Esophagus squamous epithelium (tissue), 4 donors: Measurements from ENCODE around the gene PPFIA2.

ENCODE experiments used
- POLR2A ChIP-seq, 4 donors: fragments of 450-650 bp; IDR thresholded peaks; one replicate each; pipeline ENCODE4 v1.6.1; 2017; ENCODE audit warnings: antibody characterized with exemption in 4 of 4, mild to moderate bottlenecking in 4 of 4, moderate library complexity in 3 of 4
- TF ChIP-seq, protein P1 (sequence below), 6 experiments: fragments of 450-650 bp in 4 of 6; fragments of 200-600 bp in 2 of 6; sonication (generic) in 2 of 6; IDR thresholded peaks; one replicate each; pipeline ENCODE4 v1.5.1; 2016 to 2019; ENCODE audit warnings: antibody characterized with exemption in 6 of 6, mild to moderate bottlenecking in 4 of 6, moderate library complexity in 4 of 6

DNA sequence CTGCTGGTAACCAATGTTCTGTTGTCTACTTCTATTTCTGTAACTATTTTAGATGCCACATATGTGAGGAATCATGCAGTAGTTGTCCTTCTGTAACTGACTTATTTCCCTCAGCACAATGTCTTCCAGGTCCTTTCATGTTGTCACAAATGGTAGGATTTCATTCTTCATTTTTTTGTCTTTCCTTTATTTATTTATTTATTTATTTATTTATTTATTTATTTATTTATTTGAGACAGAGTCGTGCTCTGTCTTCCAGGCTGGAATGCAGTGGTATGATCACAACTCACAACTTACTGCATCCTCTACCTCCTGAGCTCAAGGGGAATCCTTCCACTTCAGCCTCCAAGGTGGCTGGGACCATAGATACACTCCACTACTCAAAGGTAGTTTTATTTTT is 288.2 kb downstream of the PPFIA2 start:
- TF ChIP-seq, protein P1, sequence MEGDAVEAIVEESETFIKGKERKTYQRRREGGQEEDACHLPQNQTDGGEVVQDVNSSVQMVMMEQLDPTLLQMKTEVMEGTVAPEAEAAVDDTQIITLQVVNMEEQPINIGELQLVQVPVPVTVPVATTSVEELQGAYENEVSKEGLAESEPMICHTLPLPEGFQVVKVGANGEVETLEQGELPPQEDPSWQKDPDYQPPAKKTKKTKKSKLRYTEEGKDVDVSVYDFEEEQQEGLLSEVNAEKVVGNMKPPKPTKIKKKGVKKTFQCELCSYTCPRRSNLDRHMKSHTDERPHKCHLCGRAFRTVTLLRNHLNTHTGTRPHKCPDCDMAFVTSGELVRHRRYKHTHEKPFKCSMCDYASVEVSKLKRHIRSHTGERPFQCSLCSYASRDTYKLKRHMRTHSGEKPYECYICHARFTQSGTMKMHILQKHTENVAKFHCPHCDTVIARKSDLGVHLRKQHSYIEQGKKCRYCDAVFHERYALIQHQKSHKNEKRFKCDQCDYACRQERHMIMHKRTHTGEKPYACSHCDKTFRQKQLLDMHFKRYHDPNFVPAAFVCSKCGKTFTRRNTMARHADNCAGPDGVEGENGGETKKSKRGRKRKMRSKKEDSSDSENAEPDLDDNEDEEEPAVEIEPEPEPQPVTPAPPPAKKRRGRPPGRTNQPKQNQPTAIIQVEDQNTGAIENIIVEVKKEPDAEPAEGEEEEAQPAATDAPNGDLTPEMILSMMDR (IDR thresholded peaks at IDR 0.05): no peak
- no peak for TF ChIP-seq POLR2A (IDR thresholded peaks at IDR 0.05)
